Thymus (tissue), 11 donors: Measurements from ENCODE around the gene MTMR11. TPM values are rescaled to one million over a fixed set of nuclear protein-coding genes. Genes with fewer than 3 reads are reported as not detected.
A peak's percentile ranks its signal among the peaks of the same experiment; 100 is the strongest.
"Not testable (repeated sequence)": the region's sequence is repeated elsewhere in the genome, so short reads cannot be mapped to it uniquely, and the experiment has no call there.

ENCODE experiments used
- DNase-seq, 9 donors: peaks; one replicate each; pipeline ENCODE4 v3.0.0-alpha.2; 2013; ENCODE audit warnings: low spot score in 9 of 9, low read depth in 6 of 9, missing footprints in 1 of 9
- H3K27ac ChIP-seq, 2 donors: one replicate each; pipeline ENCODE4 v1.5.1; 2013; ENCODE audit warnings: control low read depth in 1 of 2, low read depth in 1 of 2, low read length in 1 of 2, mild to moderate bottlenecking in 1 of 2, moderate library complexity in 1 of 2
- H3K27me3 ChIP-seq, 2 donors: one replicate each; pipeline ENCODE4 v1.5.1; 2013; ENCODE audit warnings: low read length in 1 of 2; ENCODE audit not compliant: control insufficient read depth in 2 of 2, insufficient read depth in 1 of 2
- H3K36me3 ChIP-seq, 2 donors: one replicate each; pipeline ENCODE4 v1.5.1; 2013; ENCODE audit warnings: low read length in 1 of 2, mild to moderate bottlenecking in 1 of 2, moderate library complexity in 1 of 2; ENCODE audit not compliant: control insufficient read depth in 2 of 2, insufficient read depth in 2 of 2
- H3K4me1 ChIP-seq, 2 donors: one replicate each; pipeline ENCODE4 v1.5.1; 2013; ENCODE audit warnings: low read length in 2 of 2; ENCODE audit not compliant: control insufficient read depth in 2 of 2, insufficient read depth in 2 of 2
- H3K4me3 ChIP-seq, 2 donors: one replicate each; pipeline ENCODE4 v1.5.1; 2013; ENCODE audit warnings: low read length in 2 of 2, control low read depth in 1 of 2, mild to moderate bottlenecking in 1 of 2
- H3K9me3 ChIP-seq, 2 donors: one replicate each; pipeline ENCODE4 v1.5.1; 2013; ENCODE audit warnings: low read length in 1 of 2, mild to moderate bottlenecking in 1 of 2; ENCODE audit not compliant: control insufficient read depth in 2 of 2, insufficient read depth in 1 of 2
- WGBS: extraction: QIAGEN DNeasy Blood & Tissue Kit; methylation state at CpG from one replicate; pipeline ENCODE4 v1.1.7; 2013; 5-methylcytosine and 5-hydroxymethylcytosine counted together
- polyA plus RNA-seq: library from polyadenylated mRNA; stranded (reverse); fragments of 200-250 nt; gene quantifications from one replicate; pipeline ENCODE4 v1.2.3, GENCODE V29; 2013
- total RNA-seq: library from RNA; stranded (reverse); fragments of 120-200 nt; gene quantifications from one replicate; pipeline ENCODE4 v1.2.4, GENCODE V29; 2013
- donor health status: healthy.

The MTMR11 gene
- total and polyA plus RNA-seq, 2 donors, result 0.90 to 2.7 TPM

- Histone ChIP-seq H3K36me3 (peaks cover 0 to 11% of the 10 kb centered on the region in 2 donors), H3K4me1 (peaks cover 10 to 34% of the 10 kb centered on the region in 2 donors), H3K27ac (no peak overlapping the region), H3K9me3 (no peaks in the 10 kb centered on the region), H3K4me3 (no peak overlapping the region), H3K27me3 (no peaks in the 10 kb centered on the region)
- no peak for DNase-seq
- 81% methylated on average over 5 of the region's 5 CpGs for WGBS
Measured at GRCh38 chr1:149942207-149942606, 5.5 kb upstream of the MTMR11 start.

- no peak for DNase-seq
- Histone ChIP-seq H3K27me3 (no peaks in the 10 kb centered on the region), H3K36me3 (peaks cover 0 to 11% of the 10 kb centered on the region in 2 donors), H3K9me3 (no peaks in the 10 kb centered on the region), H3K27ac (no peak overlapping the region), H3K4me1 (peaks cover 10 to 43% of the 10 kb centered on the region in 2 donors), H3K4me3 (no peak overlapping the region)
- 96% methylated on average over 3 of the region's 3 CpGs for WGBS
Measured at GRCh38 chr1:149940427-149940826, 3.7 kb upstream of the MTMR11 start.

- H3K4me1 ChIP-seq, result peaks cover 10 to 43% of the 10 kb centered on the region in 2 donors
- not testable (repeated sequence) for H3K27ac ChIP-seq, H3K27me3 ChIP-seq, H3K36me3 ChIP-seq, H3K9me3 ChIP-seq, DNase-seq, H3K4me3 ChIP-seq
- 93% methylated on average over 13 of the region's 13 CpGs for WGBS
Measured at GRCh38 chr1:149938668-149939003, 2.0 kb upstream of the MTMR11 start.

- peak overlapping the region in 1 of 2 donors; percentile 38 for H3K27ac ChIP-seq
- peaks cover 7 to 35% of the 10 kb centered on the region in 2 donors for H3K4me1 ChIP-seq
- H3K9me3 ChIP-seq, result no peaks in the 10 kb centered on the region
- H3K4me3 ChIP-seq, result no peak overlapping the region
- no peaks in the 10 kb centered on the region for H3K27me3 ChIP-seq
- peak in 1 of 9 donors; percentile 56 for DNase-seq
- no peaks in the 10 kb centered on the region for H3K36me3 ChIP-seq
Measured at GRCh38 chr1:149937759-149938158, 1.1 kb upstream of the MTMR11 start.

GRCh38 chr1:149936992-149937705 lies 470 bp upstream of the MTMR11 start:
- Histone ChIP-seq H3K9me3 (no peaks in the 10 kb centered on the region), H3K4me3 (peak overlapping the region in 1 of 2 donors; percentile 16), H3K4me1 (peaks cover 6 to 31% of the 10 kb centered on the region in 2 donors), H3K36me3 (no peaks in the 10 kb centered on the region), H3K27ac (peak overlapping the region in 1 of 2 donors; percentile 38), H3K27me3 (no peaks in the 10 kb centered on the region)
- 91% methylated on average over 8 of the region's 8 CpGs for WGBS
- DNase-seq, result no peak

- Histone ChIP-seq H3K4me1 (peaks cover 6 to 26% of the 10 kb centered on the region in 2 donors), H3K27me3 (no peaks in the 10 kb centered on the region), H3K36me3 (no peaks in the 10 kb centered on the region), H3K27ac (no peak overlapping the region), H3K9me3 (no peaks in the 10 kb centered on the region), H3K4me3 (no peak overlapping the region)
- 94% methylated on average over 2 of the region's 2 CpGs for WGBS
- DNase-seq, result no peak
Measured at GRCh38 chr1:149934356-149934755, 2.3 kb downstream of the MTMR11 start.

GRCh38 chr1:149933208-149933607 lies 3.5 kb downstream of the MTMR11 start:
- Histone ChIP-seq H3K4me1 (peaks cover 9 to 32% of the 10 kb centered on the region in 2 donors), H3K36me3 (no peaks in the 10 kb centered on the region)

GRCh38 chr1:149932474-149932873 lies 4.2 kb downstream of the MTMR11 start:
- Histone ChIP-seq H3K4me3 (no peak overlapping the region), H3K36me3 (no peaks in the 10 kb centered on the region), H3K27ac (no peak overlapping the region), H3K4me1 (peaks cover 3 to 27% of the 10 kb centered on the region in 2 donors), H3K9me3 (no peaks in the 10 kb centered on the region), H3K27me3 (no peaks in the 10 kb centered on the region)
- DNase-seq, result no peak
- WGBS, result 98% methylated on average over 8 of the region's 8 CpGs

More at GRCh38 chr1:149933208-149933607, 3.5 kb downstream of the MTMR11 start:
- WGBS, result 98% methylated on average over 4 of the region's 4 CpGs
- Histone ChIP-seq H3K4me3 (no peak overlapping the region), H3K27me3 (no peaks in the 10 kb centered on the region), H3K9me3 (no peaks in the 10 kb centered on the region), H3K27ac (no peak overlapping the region)
- DNase-seq, result no peak

GRCh38 chr1:149931212-149931790 lies 5.4 kb downstream of the MTMR11 start:
- DNase-seq, result no peak
- H3K9me3 ChIP-seq, result no peaks in the 10 kb centered on the region
- no peak overlapping the region for H3K4me3 ChIP-seq
- H3K27me3 ChIP-seq, result no peaks in the 10 kb centered on the region
- no peak overlapping the region for H3K27ac ChIP-seq
- peaks cover 9 to 23% of the 10 kb centered on the region in 2 donors for H3K4me1 ChIP-seq
- H3K36me3 ChIP-seq, result peaks cover 3 to 5% of the 10 kb centered on the region in 2 donors
- WGBS, result 92% methylated on average over 13 of the region's 13 CpGs
